Mucosa of gallbladder (tissue), 1 donor: ENCODE results near the gene MCFD2. TPM values are rescaled to one million over a fixed set of nuclear protein-coding genes. Genes with fewer than 3 reads are reported as not detected.

Experiments
- total RNA-seq: library from RNA; stranded (reverse); gene quantifications from one replicate; pipeline ENCODE4 v1.2.1, GENCODE V29; 2021
- donor health status: DM: no; HTN: no; CAD: no.

The MCFD2 gene
- total RNA-seq, 1 donor from 2014 or later = 78.9 TPM

Other genes starting within 250 kb of the MCFD2 start
- 20.2 TPM for gene SOCS5, start 216.5 kb downstream of the MCFD2 start, total RNA-seq
- 29.3 TPM for gene TTC7A, start 25.4 kb upstream of the MCFD2 start, total RNA-seq
- 0.20 TPM for gene STPG4, start 239.5 kb upstream of the MCFD2 start, total RNA-seq